GM12875 (cell line): Measurements from ENCODE around the gene HRCT1.

Experiments used
- H3K4me3 ChIP-seq: one replicate; pipeline ENCODE4 v1.5.1; 2011; ENCODE audit warnings: low read depth, low read length, control low read depth
- TF ChIP-seq, protein P1 (sequence below): IDR thresholded peaks from 2 replicates; pipeline ENCODE4 v1.5.1; 2011; ENCODE audit warnings: low read depth, mild to moderate bottlenecking, control low read depth, inconsistent platforms, low read length, moderate library complexity, borderline replicate concordance; ENCODE audit not compliant: insufficient read depth

HRCT1 gene

DNA sequence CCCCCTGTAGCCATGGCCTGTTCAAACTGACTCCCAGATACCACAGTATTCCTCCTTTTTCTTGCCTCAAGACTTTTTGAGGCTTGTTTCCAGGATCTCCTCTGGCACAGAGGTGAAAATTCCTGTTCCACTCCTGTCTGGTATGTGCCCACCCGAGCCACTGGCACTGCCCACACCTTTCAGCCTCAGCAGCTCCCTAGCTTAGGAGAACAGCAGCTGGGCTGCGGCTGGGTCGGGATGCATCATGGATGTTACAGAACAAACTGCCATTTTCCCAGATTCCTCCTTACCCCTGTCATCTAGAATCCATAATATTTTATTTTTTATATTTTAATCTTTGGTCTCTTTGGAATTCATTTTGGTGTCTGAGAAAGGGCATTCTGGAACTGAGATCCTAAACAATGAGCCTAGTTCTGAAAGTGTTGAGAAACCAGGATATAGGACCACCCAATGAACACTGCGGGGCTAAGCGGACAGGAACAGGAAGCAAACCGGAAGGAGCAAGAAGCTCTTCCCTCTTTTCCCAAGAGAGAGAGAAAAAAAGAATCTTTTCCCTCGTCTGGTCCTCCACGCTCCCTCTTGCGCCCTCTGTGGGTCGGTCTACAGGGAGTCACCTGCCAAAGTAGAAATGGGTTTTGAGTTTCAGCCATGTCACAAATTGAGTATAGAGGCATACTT lies 39.5 kb downstream of the HRCT1 start:
- no peak overlapping the region for H3K4me3 ChIP-seq
- TF ChIP-seq, protein P1, sequence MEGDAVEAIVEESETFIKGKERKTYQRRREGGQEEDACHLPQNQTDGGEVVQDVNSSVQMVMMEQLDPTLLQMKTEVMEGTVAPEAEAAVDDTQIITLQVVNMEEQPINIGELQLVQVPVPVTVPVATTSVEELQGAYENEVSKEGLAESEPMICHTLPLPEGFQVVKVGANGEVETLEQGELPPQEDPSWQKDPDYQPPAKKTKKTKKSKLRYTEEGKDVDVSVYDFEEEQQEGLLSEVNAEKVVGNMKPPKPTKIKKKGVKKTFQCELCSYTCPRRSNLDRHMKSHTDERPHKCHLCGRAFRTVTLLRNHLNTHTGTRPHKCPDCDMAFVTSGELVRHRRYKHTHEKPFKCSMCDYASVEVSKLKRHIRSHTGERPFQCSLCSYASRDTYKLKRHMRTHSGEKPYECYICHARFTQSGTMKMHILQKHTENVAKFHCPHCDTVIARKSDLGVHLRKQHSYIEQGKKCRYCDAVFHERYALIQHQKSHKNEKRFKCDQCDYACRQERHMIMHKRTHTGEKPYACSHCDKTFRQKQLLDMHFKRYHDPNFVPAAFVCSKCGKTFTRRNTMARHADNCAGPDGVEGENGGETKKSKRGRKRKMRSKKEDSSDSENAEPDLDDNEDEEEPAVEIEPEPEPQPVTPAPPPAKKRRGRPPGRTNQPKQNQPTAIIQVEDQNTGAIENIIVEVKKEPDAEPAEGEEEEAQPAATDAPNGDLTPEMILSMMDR, result peak; percentile 86

DNA sequence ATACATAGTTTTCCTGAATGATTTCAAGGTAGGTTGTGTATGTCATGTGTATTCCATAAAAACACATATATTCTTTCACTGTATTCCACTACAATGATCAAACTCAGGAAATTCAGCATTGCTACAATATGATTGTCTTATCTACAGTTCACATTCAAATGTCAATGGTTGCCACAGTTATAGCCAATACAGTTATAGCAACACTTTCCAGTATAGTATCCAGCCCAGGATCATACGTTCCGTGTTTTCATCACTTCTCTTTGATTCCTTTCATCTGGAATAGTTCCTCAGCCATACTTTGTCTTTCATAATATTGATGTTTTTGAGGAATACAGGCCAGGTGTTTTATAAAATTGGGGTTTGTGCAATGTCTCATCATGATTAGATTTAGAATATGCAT lies 42.4 kb downstream of the HRCT1 start:
- TF ChIP-seq, protein P1, result no peak
- H3K4me3 ChIP-seq, result no peak overlapping the region

DNA sequence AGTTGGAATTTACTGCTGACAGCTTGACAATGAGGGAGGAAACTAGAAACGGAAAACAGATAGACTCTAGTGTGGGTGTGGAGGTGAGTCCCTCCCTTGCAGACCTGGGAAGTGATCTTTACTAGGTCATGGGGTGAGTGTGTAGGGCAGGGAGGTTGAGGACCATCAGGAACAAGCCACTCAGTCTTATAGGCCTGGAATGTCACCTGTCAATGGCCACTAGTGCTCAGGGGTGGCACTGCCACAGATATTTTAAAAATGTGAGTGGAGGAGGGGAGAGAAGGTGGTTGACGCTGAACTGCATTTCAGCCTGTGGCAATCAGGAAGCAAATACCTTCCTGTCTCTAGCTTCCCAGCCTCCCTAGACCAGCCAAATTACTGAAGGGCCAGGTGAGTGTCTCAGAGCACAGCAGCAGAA lies 42.9 kb downstream of the HRCT1 start:
- H3K4me3 ChIP-seq, result no peak overlapping the region
- TF ChIP-seq, protein P1, result no peak

DNA sequence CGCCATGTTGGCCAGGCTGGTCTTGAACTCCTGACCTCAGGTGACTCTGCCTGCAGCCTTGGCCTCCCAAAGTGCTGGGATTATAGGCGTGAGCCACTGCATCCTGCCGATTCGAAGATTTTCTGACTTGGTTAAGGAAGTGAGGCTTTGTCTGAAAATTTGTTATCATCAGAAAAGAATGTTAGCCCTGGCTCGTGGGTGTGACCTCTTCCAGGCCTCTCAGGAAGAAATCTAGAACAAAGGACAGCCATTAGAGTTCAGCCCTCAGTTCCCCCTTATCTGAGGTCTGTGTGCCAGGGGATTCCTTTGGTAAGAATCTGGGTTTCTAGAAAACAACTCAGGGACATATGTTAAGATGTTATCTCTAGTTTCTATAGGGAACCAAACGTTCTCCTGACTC lies 45.7 kb downstream of the HRCT1 start:
- TF ChIP-seq, protein P1, result no peak
- no peak overlapping the region for H3K4me3 ChIP-seq

DNA sequence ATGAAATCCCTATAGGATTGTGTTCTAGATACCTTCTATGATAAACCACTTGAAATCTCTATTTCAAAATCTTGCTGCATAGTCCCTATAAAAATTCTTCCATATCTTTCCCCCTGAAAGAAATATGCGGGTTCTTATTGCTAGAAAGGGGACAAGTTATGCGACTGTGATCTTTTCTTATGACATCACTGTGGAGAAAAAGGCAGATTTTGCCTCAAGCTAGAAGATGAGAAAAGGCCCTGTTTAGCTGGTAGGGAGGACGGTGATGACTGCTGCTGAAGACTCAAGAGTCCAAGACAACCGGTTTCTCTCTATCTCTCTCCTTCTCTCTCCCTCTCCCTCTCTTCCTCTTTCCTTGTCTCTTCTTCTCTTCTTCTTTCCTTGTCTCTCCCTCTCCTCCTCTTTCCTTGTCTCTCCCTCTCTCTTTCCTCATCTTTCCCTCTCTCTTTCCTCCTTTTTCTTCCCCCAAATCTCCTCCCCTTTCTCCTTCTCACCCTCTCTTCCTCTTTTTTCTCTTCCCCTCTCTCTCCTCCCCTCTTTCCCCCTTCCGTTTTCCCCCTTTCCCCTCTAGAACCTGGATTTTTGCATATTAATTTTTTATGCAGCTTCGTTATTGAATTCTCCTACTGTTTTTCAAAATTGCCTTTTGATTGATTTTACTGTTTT lies 46.7 kb downstream of the HRCT1 start:
- TF ChIP-seq, protein P1, result no peak
- H3K4me3 ChIP-seq, result no peak overlapping the region

DNA sequence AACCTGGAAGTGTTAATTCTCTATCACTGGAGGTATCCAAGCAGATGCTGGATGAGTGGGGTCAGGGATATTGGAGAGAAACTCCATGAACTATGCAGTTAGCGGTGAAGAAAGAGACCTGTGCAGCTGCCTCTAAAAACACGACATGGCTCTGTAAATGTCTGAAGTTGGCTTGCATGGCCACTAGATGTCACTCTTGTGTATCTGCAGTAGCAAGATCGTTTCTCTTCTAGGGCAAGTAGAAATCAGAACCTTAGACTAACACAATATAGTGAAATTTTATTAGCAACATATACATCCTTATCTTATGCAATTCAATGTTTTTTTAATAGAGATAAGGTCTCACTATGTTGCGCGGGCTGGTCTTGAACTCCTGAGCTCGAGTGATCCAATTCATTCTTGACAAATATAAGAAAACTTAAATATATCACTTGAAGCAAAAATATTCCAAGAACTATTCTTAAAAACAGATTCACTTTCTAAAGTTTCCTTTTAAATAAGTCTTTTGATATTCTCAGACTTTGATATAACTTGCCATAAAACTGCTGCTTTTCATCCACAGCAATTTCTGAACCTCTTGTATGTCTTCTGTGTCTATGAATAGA lies 49.0 kb downstream of the HRCT1 start:
- TF ChIP-seq, protein P1, result peak; percentile 71
- no peak overlapping the region for H3K4me3 ChIP-seq

DNA sequence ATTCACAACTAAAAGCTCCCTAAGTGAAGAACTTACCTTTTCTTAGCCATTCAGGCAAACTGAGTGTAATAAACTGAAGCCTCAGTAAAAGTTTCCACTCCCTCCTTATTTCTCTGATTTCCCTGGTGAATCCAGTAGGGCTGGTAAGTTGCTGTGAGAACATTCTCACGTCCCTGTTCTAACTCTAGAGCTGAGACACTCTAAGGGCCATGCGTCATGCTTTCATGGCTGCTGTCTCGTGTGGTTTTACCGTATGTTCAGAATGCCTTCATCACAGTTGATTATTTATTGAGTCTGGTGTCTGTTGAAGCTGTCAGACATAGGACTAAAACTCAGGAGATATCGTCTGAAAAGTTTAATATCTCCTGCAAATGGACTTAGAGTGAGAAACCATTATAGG lies 50.6 kb downstream of the HRCT1 start:
- no peak overlapping the region for H3K4me3 ChIP-seq
- TF ChIP-seq, protein P1, result no peak
